AG04449 (cell line): Measurements from ENCODE around the gene CDC42EP1.

Experiments used
- CTCF ChIA-PET: fragments of 350-600 bp; formaldehyde crosslinking; extraction: SDS; loops from one replicate; lab custom pipeline; 2021; ENCODE audit warnings: antibody characterized with exemption; lab: Yijun Ruan, JAX
- POLR2A ChIA-PET: fragments of 400-600, 350-600 bp; formaldehyde crosslinking; extraction: SDS; loops from one replicate; lab custom pipeline; 2020; ENCODE audit warnings: antibody characterized with exemption, inconsistent platforms; lab: Yijun Ruan, JAX
- DNase-seq: peaks from one replicate; pipeline ENCODE4 v3.0.0-alpha.2; 2010; ENCODE audit warnings: low read depth, low spot score
- H3K4me3 ChIP-seq: 2 replicates; pipeline ENCODE4 v1.5.1; 2011; ENCODE audit warnings: low read depth, mild to moderate bottlenecking, control low read depth, low read length
- TF ChIP-seq, protein P1 (sequence below): IDR thresholded peaks from one replicate; pipeline ENCODE4 v1.5.1; 2011; ENCODE audit warnings: mild to moderate bottlenecking, moderate library complexity, low read length, control low read depth, inconsistent platforms; ENCODE audit not compliant: insufficient read depth; ENCODE audit errors: missing control alignments

The CDC42EP1 gene

DNA sequence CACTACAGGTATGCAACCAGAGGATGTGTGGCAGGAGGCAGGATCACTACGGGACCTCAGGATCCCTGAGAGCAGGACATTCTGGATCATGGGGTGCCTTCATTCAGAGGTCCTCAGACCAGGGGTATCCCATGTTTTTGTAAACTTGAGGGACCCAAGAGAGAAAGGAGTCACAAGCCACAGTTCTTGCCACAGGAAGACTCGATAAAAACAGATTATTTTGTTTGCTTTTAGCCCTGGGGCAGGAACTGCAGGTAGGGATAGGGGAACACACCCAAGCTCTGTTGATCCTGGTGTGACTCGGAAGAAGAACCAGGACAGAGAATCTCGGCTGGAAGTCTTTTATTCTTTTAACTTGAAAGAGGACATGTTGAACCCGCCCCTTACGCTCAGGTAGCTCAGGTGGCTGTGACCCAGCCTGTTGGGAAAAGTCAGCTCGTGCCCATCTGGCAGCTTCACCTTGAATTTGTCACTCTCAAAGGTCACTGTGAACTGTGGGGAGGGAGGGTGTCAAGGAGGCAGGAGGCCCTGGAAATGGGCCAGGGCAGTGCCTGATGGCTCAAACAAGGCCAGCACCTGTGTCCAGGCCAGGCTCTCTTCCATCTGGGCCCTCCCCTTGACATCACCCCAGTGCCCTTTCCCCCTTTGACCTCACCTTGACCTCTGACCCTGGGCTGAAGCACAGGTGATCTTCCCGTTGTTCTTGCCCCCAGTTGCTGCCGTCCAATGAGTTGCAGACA is 9.8 kb downstream of the CDC42EP1 start:
- CTCF ChIA-PET: interaction anchor here (0.7 to 22.2 kb wide), 7 partner anchors 12 to 36 kb away, joined by 3 to 728 read pairs (median 4); partner anchors contain the start of gene CDC42EP1
- TF ChIP-seq, protein P1, sequence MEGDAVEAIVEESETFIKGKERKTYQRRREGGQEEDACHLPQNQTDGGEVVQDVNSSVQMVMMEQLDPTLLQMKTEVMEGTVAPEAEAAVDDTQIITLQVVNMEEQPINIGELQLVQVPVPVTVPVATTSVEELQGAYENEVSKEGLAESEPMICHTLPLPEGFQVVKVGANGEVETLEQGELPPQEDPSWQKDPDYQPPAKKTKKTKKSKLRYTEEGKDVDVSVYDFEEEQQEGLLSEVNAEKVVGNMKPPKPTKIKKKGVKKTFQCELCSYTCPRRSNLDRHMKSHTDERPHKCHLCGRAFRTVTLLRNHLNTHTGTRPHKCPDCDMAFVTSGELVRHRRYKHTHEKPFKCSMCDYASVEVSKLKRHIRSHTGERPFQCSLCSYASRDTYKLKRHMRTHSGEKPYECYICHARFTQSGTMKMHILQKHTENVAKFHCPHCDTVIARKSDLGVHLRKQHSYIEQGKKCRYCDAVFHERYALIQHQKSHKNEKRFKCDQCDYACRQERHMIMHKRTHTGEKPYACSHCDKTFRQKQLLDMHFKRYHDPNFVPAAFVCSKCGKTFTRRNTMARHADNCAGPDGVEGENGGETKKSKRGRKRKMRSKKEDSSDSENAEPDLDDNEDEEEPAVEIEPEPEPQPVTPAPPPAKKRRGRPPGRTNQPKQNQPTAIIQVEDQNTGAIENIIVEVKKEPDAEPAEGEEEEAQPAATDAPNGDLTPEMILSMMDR: no peak
- no peak for DNase-seq
- no peak overlapping the region for H3K4me3 ChIP-seq
- POLR2A ChIA-PET: interaction anchor here (0.7 to 1.5 kb wide), 2 partner anchors 20 to 23 kb away, joined by 3 to 4 read pairs; no protein-coding TSS in a partner anchor

DNA sequence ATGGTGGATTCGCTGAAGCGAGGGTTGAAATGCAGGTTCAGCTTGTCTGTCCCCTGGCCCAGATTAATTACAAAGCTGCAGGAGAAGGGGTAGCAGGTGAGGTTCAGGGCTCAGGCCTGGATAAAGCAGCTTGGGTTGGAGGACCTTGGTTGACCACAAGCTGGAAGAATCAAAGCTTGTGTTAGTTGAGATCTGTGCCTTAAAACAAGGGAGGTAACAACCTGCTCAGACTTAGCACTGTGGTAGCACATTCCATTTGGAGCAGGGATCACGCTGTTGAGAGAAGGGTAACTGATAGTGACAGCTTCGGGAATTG is 10.3 kb downstream of the CDC42EP1 start:
- no peak for DNase-seq
- ChIA-PET CTCF (interaction anchor here (0.7 to 22.2 kb wide), 6 partner anchors 12 to 36 kb away, joined by 3 to 728 read pairs (median 37); partner anchors contain the start of gene CDC42EP1), POLR2A (interaction anchor here (0.7 to 1.5 kb wide), 2 partner anchors 21 to 22 kb away, joined by 3 to 4 read pairs; no protein-coding TSS in a partner anchor)
- H3K4me3 ChIP-seq: no peak overlapping the region
- TF ChIP-seq, protein P1: no peak

DNA sequence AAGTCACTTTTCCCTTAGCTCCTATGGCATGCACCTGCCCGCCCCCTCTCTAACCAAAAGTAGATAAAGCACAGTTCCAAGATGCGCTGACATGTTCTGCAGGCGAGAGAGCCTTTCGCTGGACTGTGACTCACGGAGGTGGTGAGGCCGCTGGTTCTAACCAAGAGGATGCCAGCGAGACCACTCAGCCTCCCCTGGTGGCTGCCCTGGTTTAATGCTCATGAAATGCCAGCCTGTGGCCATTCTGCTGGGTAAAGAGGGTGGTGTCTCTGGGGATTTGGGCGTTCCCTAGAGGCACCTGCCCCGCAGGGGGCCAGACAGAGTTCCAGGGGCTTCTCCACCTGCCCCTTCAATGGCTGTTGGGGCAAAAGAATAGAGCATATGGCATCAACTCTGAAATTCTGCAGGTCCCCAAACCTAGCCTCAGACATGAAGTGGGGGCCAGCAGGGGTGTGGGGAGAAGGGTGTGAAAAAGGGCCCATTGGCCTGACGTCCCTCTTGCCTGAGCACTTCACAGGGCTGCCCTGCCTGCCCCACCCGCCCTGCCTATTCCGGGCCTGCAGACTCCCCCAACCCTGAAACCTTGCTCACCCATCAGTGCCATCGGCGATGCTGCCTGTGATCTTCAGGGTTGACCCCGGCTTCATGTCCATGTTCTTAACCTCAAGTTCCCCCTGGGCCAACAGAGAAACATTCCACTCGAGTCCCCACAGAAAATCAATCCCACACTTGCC is 11.1 kb downstream of the CDC42EP1 start:
- TF ChIP-seq, protein P1: peak; percentile 13
- DNase-seq: no peak
- no peak overlapping the region for H3K4me3 ChIP-seq
- ChIA-PET CTCF (interaction anchor here (0.8 to 22.2 kb wide), 5 partner anchors 11 to 35 kb away, joined by 3 to 728 read pairs (median 70); partner anchors contain the start of gene CDC42EP1), POLR2A (interaction anchor here (1.5 kb wide), 1 partner anchor 21 kb away, joined by 4 read pairs; no protein-coding TSS in a partner anchor)

- TF ChIP-seq, protein P1: no peak
- no peak overlapping the region for H3K4me3 ChIP-seq
- POLR2A ChIA-PET: no interaction called here
- CTCF ChIA-PET: interaction anchor here (0.7 to 22.2 kb wide), 3 partner anchors 11 to 27 kb away, joined by 3 to 728 read pairs (median 7); no protein-coding TSS in a partner anchor
- no peak for DNase-seq
Observed at GRCh38 chr22:37571992-37572373, 11.7 kb downstream of the CDC42EP1 start.

- ChIA-PET CTCF (interaction anchor here (0.9 to 22.2 kb wide), 8 partner anchors 8 to 117 kb away, joined by 3 to 728 read pairs (median 8); no protein-coding TSS in a partner anchor), POLR2A (no interaction called here)
- no peak for DNase-seq
- TF ChIP-seq, protein P1: no peak
- H3K4me3 ChIP-seq: no peak overlapping the region
Observed at GRCh38 chr22:37575490-37576003, 15.3 kb downstream of the CDC42EP1 start.
